Adrenal gland (tissue), 12 donors: ENCODE measurements around the gene KICS2. TPM values are rescaled to one million over a fixed set of nuclear protein-coding genes. Genes with fewer than 3 reads are reported as not detected.

Source experiments
- DNase-seq, 7 donors: peaks; one replicate each; pipeline ENCODE4 v3.0.0-alpha.2; 2019 to 2020
- H3K27ac ChIP-seq, 5 donors: fragments of 200-600 bp; sonication (generic) in 4 of 5; 1 replicate in 3 of 5; 2 replicates in 2 of 5; pipeline versions ENCODE4 v1.5.1 to v1.8.0; 2016 to 2020; ENCODE audit warnings: mild to moderate bottlenecking in 1 of 5
- H3K27me3 ChIP-seq: fragments of 200-600 bp; 2 replicates; pipeline ENCODE4 v1.8.0; 2021
- H3K36me3 ChIP-seq, 2 donors: fragments of 200-600 bp; replicated peaks in 1 of 2; 1 replicate in 1 of 2; 2 replicates in 1 of 2; pipeline versions ENCODE4 v1.5.1 to v1.8.0; 2018 to 2022
- H3K4me1 ChIP-seq, 2 donors: fragments of 200-600 bp; replicated peaks in 1 of 2; 1 replicate in 1 of 2; 2 replicates in 1 of 2; pipeline versions ENCODE4 v1.5.1 to v1.8.0; 2018 to 2021
- H3K4me3 ChIP-seq, 4 donors: fragments of 200-600 bp; sonication (generic) in 3 of 4; one replicate each; pipeline ENCODE4 v1.5.1; 2016 to 2018
- H3K9me3 ChIP-seq, 3 donors: fragments of 200-600 bp; sonication (generic) in 1 of 3; replicated peaks in 1 of 3; 1 replicate in 2 of 3; 2 replicates in 1 of 3; pipeline versions ENCODE4 v1.5.1 to v1.8.0; 2016 to 2021
- CTCF ChIP-seq, 6 experiments: fragments of 450-650 bp in 4 of 6; fragments of 200-600 bp in 2 of 6; sonication (generic) in 1 of 6; IDR thresholded peaks; 1 replicate in 5 of 6; 2 replicates in 1 of 6; pipeline versions ENCODE4 v1.5.1 to v1.8.0; 2016 to 2021; ENCODE audit warnings: antibody characterized with exemption in 6 of 6, mild to moderate bottlenecking in 2 of 6, moderate library complexity in 1 of 6
- POLR2A ChIP-seq, 2 donors: fragments of 450-650 bp; IDR thresholded peaks; one replicate each; pipeline ENCODE4 v1.6.1; 2017; ENCODE audit warnings: antibody characterized with exemption in 2 of 2, mild to moderate bottlenecking in 2 of 2, moderate library complexity in 1 of 2
- WGBS, 4 donors: extraction: QIAGEN DNeasy Blood & Tissue Kit in 2 of 4; methylation state at CpG; one replicate each; pipeline versions ENCODE4 v1.1.5 to v1.1.7; 2013 to 2017; 5-methylcytosine and 5-hydroxymethylcytosine counted together
- intact Hi-C, 2 donors: fragments of 100-400 bp; cut with DNase I; formaldehyde crosslinking; loops; one replicate each; pipeline versions ENCODE4 v1.14.1 to v1.15.0; 2022 to 2023
- polyA plus RNA-seq, 3 donors: library from polyadenylated mRNA; stranded (reverse); fragments of 200-250 nt in 2 of 3; fragments of 350-450 nt in 1 of 3; fragmentation: Illumina TruSeq in 1 of 3; extraction: RNeasy Lipid Tissue Mini Kit (QIAGEN cat#74804) in 1 of 3; gene quantifications; one replicate each; pipeline ENCODE4 v1.2.3, GENCODE V29; 2013 to 2014
- total RNA-seq, 9 donors: library from RNA; depleted of rRNA in 4 of 9; stranded (reverse); fragments of >200 nt in 4 of 9; fragments of 120-200 nt in 1 of 9; fragmentation: NEBNext Ultra II Directional in 1 of 9; extraction: Animal tissue kit (Norgen Biotek cat#: 25700) in 1 of 9; gene quantifications; one replicate each; pipeline versions ENCODE4 v1.1.0 to v1.2.4, GENCODE V29; 2013 to 2023
- donor health status: healthy with polysubstance abuse.
- donor health status: Bipolar disorder and iron deficiency.
- donor health status: DM: yes; HTN: yes; CAD: no.
- donor health status: DM: no; HTN: no; CAD: no.
- donor health status: DM: no; HTN: no; CAD: no.
- donor health status: DM: yes; HTN: yes; CAD: no.

Gene KICS2
- total and polyA plus RNA-seq, 12 donors, result 5.0 to 36.4 (median 12.0) TPM

DNA sequence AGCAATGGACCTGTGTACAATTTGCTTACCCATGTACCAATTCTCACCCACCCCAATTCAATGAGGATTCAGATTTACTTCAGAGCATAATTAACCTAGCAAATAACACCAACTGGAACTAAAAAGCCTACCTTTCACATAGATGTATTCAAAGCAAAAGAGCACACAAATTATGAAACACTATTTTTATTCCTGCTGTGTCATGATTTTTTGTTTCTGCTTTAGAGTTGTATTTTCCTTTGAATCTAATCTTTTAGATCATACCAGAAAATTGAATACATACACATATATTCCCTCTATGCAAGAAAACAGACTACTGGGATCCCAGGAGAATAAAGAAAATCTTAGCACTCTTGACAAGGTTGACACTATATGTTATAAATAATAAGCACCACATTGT, 5.9 kb downstream of the KICS2 start:
- intact Hi-C loops, result no loop called here
- TF ChIP-seq POLR2A (IDR thresholded peaks at IDR 0.05) (no peak), CTCF (IDR thresholded peaks at IDR 0.05) (no peak)

GRCh38 chr12:64212119-64212746, 9.9 kb downstream of the KICS2 start:
- Histone ChIP-seq H3K27ac (no peak overlapping the region), H3K4me1 (no peaks in the 10 kb centered on the region), H3K4me3 (no peak overlapping the region), H3K27me3 (no peaks in the 10 kb centered on the region), H3K36me3 (no peaks in the 10 kb centered on the region), H3K9me3 (no peaks in the 10 kb centered on the region)
- intact Hi-C loops, result no loop called here
- 72 to 76% (median 74%) methylated on average over 5 of the region's 5 CpGs for WGBS, 4 donors
- no peak for TF ChIP-seq CTCF (IDR thresholded peaks at IDR 0.05)
- no peak for TF ChIP-seq POLR2A (IDR thresholded peaks at IDR 0.05)
- no peak for DNase-seq

More for the DNA sequence above, 5.9 kb downstream of the KICS2 start:
- Histone ChIP-seq H3K4me3 (no peak overlapping the region), H3K27me3 (no peaks in the 10 kb centered on the region), H3K36me3 (no peaks in the 10 kb centered on the region), H3K9me3 (no peaks in the 10 kb centered on the region), H3K4me1 (peaks cover 8 to 10% of the 10 kb centered on the region in 2 donors), H3K27ac (no peak overlapping the region)
- DNase-seq, result no peak

GRCh38 chr12:64207453-64207852, 14.6 kb downstream of the KICS2 start:
- Histone ChIP-seq H3K4me3 (no peak overlapping the region), H3K27me3 (no peaks in the 10 kb centered on the region), H3K27ac (no peak overlapping the region), H3K4me1 (no peaks in the 10 kb centered on the region), H3K36me3 (no peaks in the 10 kb centered on the region), H3K9me3 (no peaks in the 10 kb centered on the region)
- WGBS, 4 donors, result 93 to 99% (median 94%) methylated on average over 2 of the region's 2 CpGs
- intact Hi-C loops, result no loop called here
- no peak for DNase-seq
- TF ChIP-seq CTCF (IDR thresholded peaks at IDR 0.05) (no peak), POLR2A (IDR thresholded peaks at IDR 0.05) (no peak)

DNA sequence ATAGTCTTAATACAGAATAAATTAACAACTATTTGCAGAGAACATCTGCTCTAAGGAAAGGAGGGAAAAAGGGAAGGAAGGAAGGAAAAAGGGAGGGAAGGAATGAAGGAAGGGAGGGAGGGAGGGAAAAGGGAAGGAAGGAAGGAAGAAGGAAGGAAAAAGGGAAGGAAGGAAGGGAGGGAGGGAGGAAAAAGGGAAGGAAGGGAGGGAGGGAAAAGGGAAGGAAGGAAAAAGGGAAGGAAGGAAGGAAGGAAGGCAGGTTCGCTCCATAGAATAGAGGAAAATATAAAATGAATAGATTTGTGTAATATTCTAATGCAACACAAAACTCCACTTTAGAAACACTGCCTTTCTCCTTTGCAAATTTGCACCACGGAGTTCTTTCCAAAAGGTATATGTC, 16.6 kb downstream of the KICS2 start:
- no peaks in the 10 kb centered on the region for H3K4me1 ChIP-seq
- intact Hi-C loops, result no loop called here
- no peak for DNase-seq
- no peaks in the 10 kb centered on the region for H3K27me3 ChIP-seq
- H3K36me3 ChIP-seq, result no peaks in the 10 kb centered on the region
- no peak for TF ChIP-seq POLR2A (IDR thresholded peaks at IDR 0.05)
- TF ChIP-seq CTCF (IDR thresholded peaks at IDR 0.05), result no peak
- WGBS, 4 donors, result 82 to 95% (median 89%) methylated on average over 2 of the region's 2 CpGs
- no peak overlapping the region for H3K27ac ChIP-seq
- no peak overlapping the region for H3K4me3 ChIP-seq
- no peaks in the 10 kb centered on the region for H3K9me3 ChIP-seq
